ENCODE measurements around the gene GRID2. TPM values are rescaled to one million over a fixed set of nuclear protein-coding genes. Genes with fewer than 3 reads are reported as not detected.

Gene GRID2
- total and polyA plus RNA-seq, 2 of the 4 experiments (the other 2 are of a cell fraction): under 0.01 TPM; not detected in 1

DNA sequence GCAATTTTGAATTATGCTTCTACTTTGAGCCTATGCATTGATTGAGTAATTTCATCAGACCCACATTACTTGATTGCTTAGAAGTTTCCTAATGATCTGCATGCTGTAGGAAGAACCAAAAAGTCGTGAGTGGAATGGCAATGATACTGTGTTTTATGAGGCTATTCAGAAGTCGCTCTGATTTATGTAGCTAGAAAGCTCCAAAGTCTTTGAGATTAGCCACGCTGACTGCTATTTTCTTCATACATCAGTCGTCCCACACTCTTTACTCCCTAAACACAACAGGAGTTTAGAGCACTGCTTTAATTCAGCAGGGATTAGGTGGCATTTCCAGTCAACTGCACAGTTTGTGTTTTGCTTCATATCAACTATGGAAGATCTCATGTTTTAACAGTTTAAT lies 4.1 kb downstream of the GRID2 start:
- ChIA-PET POLR2A (ENCODE audit: unreplicated experiment) (no interaction called here), CTCF (no interaction called here)
- Histone ChIP-seq H2AK5ac (ENCODE audit: low read depth, low read length) (no peak overlapping the region), H3K23ac (ENCODE audit: low read depth, low read length) (no peak overlapping the region), H3K9me3 (ENCODE audit: control insufficient read depth, insufficient read depth, low read length) (no peaks in the 10 kb centered on the region), H2AK9ac (replicated peaks; ENCODE audit: low read depth, low read length, poor library complexity) (no peak overlapping the region), H4K20me1 (ENCODE audit: insufficient read depth, low read length) (no peaks in the 10 kb centered on the region), H4K91ac (ENCODE audit: insufficient read depth, low read depth, low read length) (no peak overlapping the region), H3K4ac (ENCODE audit: low read depth, low read length) (no peak overlapping the region), H3K9ac (ENCODE audit: low read depth, low read length) (no peak overlapping the region), H2AFZ (replicated peaks; ENCODE audit: low read length, poor library complexity) (no peak overlapping the region), H2BK5ac (ENCODE audit: low read depth, low read length, poor library complexity, severe bottlenecking) (no peak overlapping the region), H3K4me2 (ENCODE audit: low read depth, low read length) (no peak overlapping the region), H3K36me3 (ENCODE audit: control insufficient read depth, insufficient read depth, low read length) (no peaks in the 10 kb centered on the region), H3K27ac (ENCODE audit: insufficient read depth, low read length) (no peak overlapping the region), H3K14ac (replicated peaks; ENCODE audit: low read depth, low read length) (no peak overlapping the region), H2BK120ac (ENCODE audit: low read depth, low read length) (no peak overlapping the region), H3K4me3 (ENCODE audit: insufficient read depth, low read depth, low read length) (no peak overlapping the region), H4K8ac (ENCODE audit: low read depth in 2 of 2, low read length in 2 of 2) (no peak overlapping the region), H2BK20ac (ENCODE audit: low read depth, low read length) (no peak overlapping the region), H2BK15ac (ENCODE audit: low read depth, low read length) (no peak overlapping the region), H3K56ac (ENCODE audit: extremely low read depth, insufficient read depth, low read length) (no peak overlapping the region), H3K27me3 (ENCODE audit: control insufficient read depth, insufficient read depth, low read length) (peaks cover 36% of the 10 kb centered on the region), H3K18ac (ENCODE audit: low read depth, low read length) (no peak overlapping the region), H3K4me1 (ENCODE audit: control insufficient read depth, insufficient read depth, low read length) (no peaks in the 10 kb centered on the region; the same call in 1 of the 2 replicates), H3K79me1 (ENCODE audit: low read depth in 1 of 2, low read length in 2 of 2) (no peaks in the 10 kb centered on the region), H3K9me1 (ENCODE audit: insufficient read depth, low read length) (no peaks in the 10 kb centered on the region), H4K5ac (ENCODE audit: low read depth, low read length) (no peak overlapping the region)
- DNase-seq (no peak), ATAC-seq (ENCODE audit: low read depth) (no peak)
- in situ Hi-C loops (cut with MboI; ENCODE audit: low sequenced_read_pairs): no loop called here
- intact Hi-C loops (cut with micrococcal nuclease): no loop called here
- BruUV-seq (replicated peaks): no TSS peak
- dilution Hi-C loops (cut with HindIII; ENCODE audit: low sequenced_read_pairs, unreplicated experiment): no loop called here
- no CpG with 5 or more reads among the region's 4 CpGs for WGBS, 2 experiments (ENCODE audit: extremely low coverage in 2 of 2, insufficient read length in 1 of 2)
- TF ChIP-seq POLR2A (IDR thresholded peaks at IDR 0.05; ENCODE audit: low read depth, low read length): no peak
- no peak for TF ChIP-seq RAD21 (IDR thresholded peaks at IDR 0.05; ENCODE audit: low read length)
- TF ChIP-seq NFE2L2 (IDR thresholded peaks at IDR 0.05; ENCODE audit: low read depth, low read length): no peak
- TF ChIP-seq ELK1 (IDR thresholded peaks at IDR 0.05; ENCODE audit: borderline replicate concordance, low read depth, low read length): no peak
